GM18505 (cell line): ENCODE results near the gene ARHGAP28.

Experiments
- ATAC-seq: cut with Tn5 transposase; IDR thresholded peaks from one replicate; pipeline ENCODE4 v1.9.1; 2021; ENCODE audit not compliant: unreplicated experiment
- POLR2A ChIP-seq: IDR thresholded peaks from 4 replicates; pipeline ENCODE4 v1.6.1; 2011; ENCODE audit warnings: borderline replicate concordance; ENCODE audit not compliant: insufficient read depth, insufficient read length; ENCODE audit errors: extremely low read depth

The ARHGAP28 gene

DNA sequence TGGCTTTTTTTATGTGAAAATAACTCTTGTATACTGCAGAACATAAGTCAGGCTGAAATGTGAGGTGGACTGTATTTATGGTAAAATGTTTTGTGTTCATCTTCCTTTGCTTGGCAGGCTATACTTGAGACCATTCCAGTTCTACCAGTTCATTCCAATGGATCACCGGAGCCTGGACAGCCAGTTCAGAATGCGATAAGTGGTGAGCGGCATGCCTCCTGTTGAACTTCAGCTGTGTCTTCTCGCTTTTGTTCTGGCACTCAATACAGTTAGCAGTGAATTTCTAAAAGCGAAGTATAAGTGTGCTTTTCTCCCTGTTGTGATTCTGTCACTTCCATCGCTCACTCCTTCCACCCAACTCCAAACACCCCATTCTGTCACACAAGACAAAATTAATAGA lies 138.5 kb downstream of the ARHGAP28 start:
- no peak for TF ChIP-seq POLR2A
- ATAC-seq, result no peak

DNA sequence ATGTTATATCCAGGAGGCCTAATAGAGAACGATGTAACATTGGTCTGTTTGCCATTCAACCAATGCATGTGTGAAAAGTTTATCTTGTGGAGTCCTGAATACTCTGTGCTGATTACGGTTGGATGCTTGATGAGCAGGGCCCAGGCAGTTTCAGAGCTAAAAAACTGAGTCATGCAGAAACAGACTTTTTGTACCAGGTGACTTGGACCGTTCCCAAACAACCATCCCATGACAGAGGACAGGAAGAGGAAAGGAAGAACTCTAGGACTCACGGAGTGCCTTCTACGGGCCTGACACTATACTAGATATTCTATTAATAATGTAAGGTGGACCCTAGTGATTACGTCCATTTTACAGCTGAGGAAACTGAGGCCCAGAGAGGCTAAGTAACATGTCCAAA lies 142.1 kb downstream of the ARHGAP28 start:
- no peak for ATAC-seq
- no peak for TF ChIP-seq POLR2A

DNA sequence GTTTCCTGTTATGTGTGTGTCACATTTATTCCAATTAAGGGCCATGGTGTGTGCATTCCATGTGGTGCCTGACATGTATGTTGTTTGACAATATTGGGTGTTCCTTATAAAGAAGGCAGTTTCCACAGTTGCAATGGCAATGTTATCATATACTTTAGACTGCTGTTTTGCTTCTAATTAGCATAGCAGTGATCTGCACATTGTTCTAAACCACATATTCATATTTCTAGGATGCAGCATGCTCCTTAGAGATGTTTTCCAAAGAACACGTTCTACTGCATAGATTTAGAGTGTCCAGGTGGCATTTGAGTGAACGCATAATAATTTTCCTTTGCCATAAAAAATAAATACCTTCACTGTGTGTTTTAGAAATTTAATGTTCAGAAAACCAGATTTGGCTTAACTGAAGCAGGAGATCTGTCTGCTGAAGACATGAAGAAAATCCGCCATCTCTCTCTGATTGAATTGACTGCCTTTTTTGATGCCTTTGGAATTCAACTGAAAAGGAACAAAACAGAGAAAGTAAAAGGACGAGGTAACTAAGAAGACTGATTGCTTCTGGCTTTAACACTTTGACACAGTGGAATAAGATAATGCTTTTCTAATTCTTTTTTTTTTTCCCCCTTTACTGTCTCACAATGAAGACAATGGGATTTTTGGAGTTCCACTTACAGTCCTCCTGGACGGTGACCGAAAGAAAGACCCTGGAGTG lies 143.7 kb downstream of the ARHGAP28 start:
- no peak for TF ChIP-seq POLR2A
- no peak for ATAC-seq

DNA sequence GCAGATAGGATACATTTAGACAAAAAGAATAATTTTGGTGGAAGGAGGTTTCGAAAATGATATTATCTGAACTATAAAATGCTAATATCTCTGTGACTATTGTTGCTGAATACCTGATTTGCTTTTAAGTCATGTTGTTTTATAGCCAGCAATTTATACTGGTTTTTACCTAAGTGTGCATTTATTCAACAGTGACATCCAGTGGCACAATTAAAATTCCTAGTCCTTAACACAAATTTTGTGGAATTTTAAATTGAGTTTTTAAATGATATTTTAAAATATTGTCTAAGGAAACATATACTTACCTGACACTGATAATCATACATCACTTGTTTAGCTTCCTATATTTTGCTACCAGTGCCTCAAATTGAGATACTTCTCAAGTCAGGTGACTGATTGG lies 144.8 kb downstream of the ARHGAP28 start:
- no peak for TF ChIP-seq POLR2A
- no peak for ATAC-seq

DNA sequence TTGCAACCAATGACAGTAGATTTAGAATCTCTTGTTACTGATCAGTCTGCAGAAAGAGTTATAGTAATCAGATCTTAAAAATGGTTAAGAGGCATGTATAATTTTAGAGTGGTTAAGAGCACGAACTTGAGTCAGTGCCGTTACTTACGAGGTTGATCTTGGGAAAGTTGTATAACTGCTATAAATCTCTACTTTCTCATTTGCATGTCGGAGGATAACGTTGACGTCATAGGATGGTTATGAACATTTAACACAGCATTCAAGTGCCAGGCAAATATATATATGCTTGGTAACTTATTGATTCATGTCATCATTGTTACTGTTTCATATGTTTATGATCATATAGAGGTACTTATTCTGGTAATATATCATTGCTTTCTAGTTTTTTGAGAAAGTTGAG lies 146.2 kb downstream of the ARHGAP28 start:
- no peak for ATAC-seq
- no peak for TF ChIP-seq POLR2A

DNA sequence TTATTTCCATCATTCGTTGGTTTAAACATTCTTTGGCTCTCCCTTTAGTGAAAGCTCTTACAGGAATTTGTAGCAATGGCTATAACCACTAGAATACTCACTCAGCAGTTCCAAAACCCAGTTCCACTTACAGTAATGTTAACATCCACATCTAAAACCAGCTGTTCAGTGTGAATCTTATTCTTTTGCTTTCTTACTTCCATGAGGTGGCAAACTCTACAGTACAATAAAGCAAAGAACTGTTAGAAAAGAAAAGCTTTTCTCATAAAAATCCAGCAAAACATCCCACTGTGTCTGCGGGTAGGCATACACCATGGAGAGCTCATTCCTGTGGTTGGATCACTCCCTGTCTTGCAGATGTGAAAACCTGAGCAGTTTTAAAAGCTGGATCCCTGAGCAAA lies 147.1 kb downstream of the ARHGAP28 start:
- no peak for TF ChIP-seq POLR2A

DNA sequence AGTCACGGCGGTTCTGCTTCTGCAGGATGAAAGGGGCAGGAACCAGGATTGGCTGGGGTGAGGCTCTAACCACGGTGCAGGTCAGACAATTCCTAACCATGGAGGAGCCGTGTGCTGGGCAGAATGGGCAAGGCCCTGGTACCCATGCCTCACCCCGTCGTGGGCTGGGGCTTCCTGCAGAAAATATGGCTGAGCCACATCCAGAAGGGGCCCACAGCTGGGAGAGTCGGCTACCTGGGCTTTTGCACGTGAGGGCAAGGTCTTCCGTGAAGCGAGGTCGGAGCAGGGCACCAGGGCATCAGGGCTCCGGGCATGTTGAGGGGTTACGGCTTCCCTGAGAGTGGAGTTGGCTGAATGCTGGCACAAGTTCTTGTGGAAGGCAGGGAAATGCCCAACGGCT lies 147.8 kb downstream of the ARHGAP28 start:
- no peak for ATAC-seq
- no peak for TF ChIP-seq POLR2A

More for the DNA sequence above, 147.1 kb downstream of the ARHGAP28 start:
- ATAC-seq, result no peak

DNA sequence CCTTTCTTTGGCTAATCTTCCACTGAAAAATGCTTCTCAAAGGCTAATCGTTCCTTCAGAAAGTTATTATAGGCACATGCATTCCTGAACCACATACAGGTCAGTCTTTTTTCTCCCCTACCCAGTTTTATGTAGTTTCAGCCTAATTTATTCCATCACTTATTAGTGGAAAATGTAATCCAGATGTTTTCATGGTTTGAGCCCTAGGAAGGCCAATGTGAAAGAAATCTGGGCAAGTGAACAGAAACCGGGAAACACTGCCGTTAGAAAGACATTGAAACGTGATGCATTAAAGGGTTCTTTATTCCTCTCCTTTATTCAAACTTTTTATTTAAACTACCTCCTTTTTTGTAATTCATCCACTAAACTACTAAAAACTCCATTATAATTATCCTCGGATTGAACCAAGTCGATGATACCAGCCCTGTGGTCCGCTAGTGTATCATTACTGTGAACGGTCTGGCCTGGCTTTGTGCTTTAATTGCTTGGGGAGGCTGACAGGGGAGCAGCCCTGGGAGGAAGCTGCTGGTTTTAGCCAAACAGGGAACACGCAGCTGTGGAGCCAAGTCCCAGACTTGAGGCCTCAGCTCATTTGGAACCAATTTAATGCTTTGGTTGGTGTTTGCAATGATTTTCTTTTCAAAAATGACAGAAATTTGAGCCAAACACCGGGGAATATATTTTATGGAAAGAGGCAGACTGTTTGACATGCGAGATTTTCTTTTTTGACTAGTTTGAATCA lies 149.2 kb downstream of the ARHGAP28 start:
- no peak for ATAC-seq
- no peak for TF ChIP-seq POLR2A

DNA sequence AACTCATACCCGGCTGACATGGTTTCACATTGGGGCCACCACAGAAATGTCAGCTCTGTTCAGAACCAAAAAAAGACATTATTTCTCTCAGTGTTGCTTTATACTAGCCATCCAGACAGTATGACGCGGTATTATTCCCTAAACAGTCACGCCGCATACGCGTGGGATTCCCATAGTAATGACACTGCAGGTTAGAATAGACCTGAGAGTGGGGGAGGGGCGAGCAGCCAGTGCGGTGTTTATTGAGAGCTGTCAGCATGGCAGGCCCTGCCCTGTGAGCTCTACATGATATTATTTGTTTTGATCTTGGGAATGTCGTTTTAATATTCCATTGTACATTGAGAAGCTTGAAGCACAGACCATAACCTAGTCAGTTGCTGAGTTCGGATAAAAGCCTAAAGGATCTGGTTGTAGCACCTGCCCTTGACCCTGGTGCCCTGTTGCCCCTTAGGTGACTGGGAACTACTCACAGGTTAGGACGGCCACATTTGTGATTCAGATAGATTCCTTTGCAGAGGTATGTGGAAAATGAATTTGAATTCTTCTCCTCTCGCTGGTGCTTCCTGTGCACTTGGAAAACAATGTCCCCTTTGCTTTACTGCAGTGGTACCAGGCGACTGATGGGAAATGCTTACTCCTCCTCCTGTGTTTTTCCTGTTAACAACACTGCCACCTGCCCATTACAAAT lies 150.1 kb downstream of the ARHGAP28 start:
- TF ChIP-seq POLR2A, result no peak
- ATAC-seq, result no peak

DNA sequence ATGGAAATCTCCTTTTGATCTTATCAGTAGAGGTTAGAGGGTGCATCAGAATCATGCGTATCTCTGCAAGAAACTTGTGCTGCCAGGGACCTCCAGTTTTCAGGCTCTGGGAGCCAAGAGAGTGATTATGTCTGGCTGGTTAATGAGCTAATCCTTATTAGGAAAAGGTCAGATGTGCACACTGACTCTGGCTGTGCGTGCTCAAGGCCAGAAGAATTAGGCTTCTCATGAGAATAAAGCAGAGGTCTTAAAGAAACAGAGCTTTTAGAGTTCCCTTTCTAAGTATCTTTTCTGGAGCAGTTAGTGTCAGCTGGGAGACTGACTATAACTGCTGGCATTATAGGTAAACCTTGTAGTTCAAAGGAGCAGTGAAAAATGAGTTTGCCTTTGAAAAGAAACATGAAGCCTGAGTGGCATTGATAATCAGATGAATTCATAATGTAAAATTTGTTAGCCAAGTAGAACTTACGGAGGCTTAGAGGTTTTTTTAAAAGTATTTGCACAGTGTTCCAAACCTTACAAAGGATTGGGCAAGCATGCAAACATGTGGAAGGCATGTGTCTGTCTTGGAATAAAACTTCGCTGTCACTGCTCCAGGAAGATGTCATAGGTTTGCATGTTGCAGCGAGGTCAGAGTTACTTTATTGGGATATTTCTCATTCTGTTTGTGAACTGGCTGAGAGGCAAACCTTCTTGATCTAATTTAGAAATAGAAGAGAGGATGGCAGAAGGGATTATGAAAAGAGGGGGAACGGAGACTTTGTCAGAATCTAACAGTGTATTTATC lies 151.7 kb downstream of the ARHGAP28 start:
- no peak for TF ChIP-seq POLR2A
- no peak for ATAC-seq

DNA sequence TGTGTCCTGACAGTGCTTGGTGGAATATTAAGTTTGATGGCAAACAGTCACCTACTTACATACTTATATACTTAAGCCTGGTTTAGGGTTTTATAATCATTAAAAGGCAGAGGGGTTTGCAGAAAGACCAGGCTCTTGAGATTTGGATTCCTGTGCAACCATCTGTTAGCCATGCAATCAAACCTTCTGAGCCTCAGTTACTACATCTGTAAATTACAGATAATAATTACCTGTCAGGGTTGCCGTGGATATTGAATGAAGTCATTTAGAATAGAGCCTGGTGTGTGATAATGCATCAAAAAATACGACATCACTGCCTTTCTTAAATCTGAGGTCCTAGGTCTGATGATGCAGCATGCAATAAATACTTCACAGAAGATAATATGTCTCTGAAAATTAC lies 152.9 kb downstream of the ARHGAP28 start:
- ATAC-seq, result no peak
- no peak for TF ChIP-seq POLR2A

DNA sequence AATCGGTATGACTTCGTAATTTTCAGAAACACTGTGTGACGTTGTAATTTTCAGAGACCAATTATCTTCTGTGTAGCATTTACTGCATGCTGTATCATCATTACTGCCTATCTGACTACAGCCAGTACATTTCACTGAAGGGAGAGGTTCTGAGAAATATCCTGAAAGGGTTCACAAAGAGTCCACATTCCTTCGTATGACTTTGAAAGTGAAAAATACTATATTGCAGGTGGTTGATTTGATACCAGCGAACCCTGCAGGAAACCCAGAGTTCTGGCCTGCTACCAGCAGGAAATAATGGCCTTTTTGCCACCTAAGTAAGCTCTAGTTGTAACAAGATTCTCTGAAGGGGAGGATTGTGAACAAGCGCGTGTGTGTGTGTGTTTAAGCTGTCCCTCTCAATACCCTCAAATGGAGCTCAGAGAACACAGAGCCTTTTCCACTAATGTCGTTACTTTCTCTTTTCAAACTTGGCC lies 155.5 kb downstream of the ARHGAP28 start:
- no peak for ATAC-seq
- TF ChIP-seq POLR2A, result no peak
